GM10847 (cell line): ENCODE data around the gene ZDHHC12.

Experiments used
- POLR2A ChIP-seq: IDR thresholded peaks from 2 replicates; pipeline ENCODE4 v1.6.1; 2011; ENCODE audit not compliant: insufficient read length; ENCODE audit errors: extremely low read depth

ZDHHC12 gene

GRCh38 chr9:128735373-128735772, 11.4 kb upstream of the ZDHHC12 start:
- no peak for TF ChIP-seq POLR2A

DNA sequence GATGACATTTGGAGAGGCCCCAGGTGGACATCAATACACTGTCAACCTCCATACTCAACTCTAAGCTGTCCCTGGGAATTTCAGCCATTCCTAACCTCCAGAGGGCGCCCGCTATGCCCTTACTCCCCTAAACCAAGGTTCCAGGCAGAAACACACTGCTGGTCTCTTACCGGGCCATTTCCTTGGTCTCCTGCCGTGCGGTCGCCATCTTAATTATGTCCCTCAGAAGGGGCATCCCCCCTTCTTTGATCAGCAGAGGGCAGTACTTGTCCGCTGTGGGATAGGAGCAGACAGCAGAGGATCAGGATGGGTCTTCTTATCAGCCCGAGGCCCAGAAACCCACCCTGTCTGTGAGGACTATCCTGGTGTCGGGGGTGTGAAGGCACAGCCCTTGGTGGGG, 9.3 kb upstream of the ZDHHC12 start:
- TF ChIP-seq POLR2A = no peak

DNA sequence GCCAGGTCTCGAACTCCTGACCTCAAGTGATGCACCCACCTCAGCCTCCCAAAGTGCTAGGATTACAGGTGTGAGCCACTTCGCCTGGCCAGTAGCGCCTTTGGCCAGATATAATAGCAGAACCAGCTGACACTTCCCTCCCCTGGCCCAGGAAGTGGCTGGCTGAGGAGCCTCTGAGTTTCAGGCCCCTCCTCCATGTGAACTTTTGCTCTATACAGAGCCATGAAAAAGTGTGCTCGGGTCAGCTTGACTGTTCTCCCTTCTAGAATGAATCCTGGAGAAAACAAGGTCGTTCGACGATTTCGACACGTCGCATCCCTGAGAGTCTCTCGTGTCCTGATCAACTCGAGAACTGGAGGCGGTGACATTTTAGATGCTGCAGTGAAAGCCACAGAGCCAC, 8.6 kb upstream of the ZDHHC12 start:
- TF ChIP-seq POLR2A = no peak

DNA sequence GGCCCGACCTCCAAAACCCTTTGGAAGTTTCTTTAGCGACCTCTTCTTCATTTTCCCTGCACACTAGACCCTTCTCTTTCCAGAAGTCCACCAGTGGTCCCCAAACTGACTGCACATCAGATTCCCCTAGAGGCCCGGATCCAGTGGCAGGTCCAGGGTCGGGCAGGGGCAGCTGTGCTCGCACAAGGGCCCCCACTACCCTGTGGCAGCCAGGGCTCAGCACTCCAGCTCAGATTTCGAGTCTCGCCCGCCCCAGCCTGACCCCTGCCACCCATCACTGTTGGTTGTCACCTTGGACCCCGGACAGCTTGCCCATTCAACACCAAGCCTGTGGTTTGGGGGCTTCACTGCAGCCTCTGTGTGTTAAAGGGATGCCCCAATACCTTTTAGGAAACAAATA, 7.8 kb upstream of the ZDHHC12 start:
- no peak for TF ChIP-seq POLR2A

GRCh38 chr9:128731093-128731492, 7.2 kb upstream of the ZDHHC12 start:
- TF ChIP-seq POLR2A = no peak

DNA sequence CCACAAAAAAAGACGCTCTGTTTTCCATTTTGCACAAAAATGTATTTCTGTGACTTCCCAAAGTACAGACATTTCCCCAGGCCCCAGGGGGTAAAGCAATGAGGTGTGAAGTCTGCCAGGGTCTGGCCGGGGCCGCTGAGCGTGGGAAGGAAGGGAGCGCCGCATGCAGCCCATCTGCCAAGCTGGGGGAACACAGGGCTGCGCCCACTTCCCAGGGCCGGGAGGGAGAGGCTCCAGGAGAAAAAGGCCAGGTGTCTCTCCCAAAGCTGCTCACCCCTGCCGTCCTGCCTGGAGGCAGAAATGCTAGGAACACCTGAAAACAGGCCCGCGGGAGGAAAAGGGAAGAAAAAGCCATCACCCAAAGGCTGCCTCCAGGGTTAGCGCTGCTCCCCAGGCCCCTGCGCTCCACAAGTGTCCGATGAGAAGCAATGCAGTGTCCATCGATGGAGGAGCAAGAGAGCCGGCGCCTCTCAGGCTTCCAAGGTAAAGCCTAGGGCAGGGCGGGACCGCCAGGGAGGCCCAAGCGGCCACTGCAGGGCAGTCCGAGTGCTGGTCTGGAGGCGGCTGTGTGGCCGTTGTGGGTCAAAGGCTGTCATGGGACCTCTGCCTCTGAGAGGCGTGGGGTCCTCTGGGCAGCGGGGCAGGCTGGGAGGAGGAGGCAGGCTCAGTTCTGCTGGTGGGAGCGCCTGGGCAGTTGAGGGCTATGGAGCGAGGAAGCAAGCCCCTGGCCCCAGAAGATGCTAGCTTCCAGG, 6.0 kb upstream of the ZDHHC12 start:
- no peak for TF ChIP-seq POLR2A

DNA sequence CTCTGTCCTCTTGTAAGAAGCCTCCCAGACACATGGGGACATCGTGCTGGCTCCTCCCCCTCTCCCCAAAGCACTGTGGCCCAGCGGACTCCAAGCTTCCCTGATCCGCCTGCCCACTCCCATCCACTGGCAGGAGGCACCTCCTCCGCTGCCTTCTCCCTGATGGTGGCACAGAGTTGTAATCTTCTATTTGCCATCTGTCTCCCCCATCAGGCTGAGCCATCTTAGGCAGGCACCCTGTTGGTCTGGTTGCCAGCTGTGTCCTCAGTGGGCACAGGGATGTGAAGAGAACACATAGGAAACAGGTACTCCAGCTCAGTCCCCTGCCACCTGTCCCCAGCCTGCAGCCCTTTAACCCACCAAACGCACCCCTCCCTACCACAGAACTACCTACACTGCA, 5.4 kb upstream of the ZDHHC12 start:
- TF ChIP-seq POLR2A = no peak

DNA sequence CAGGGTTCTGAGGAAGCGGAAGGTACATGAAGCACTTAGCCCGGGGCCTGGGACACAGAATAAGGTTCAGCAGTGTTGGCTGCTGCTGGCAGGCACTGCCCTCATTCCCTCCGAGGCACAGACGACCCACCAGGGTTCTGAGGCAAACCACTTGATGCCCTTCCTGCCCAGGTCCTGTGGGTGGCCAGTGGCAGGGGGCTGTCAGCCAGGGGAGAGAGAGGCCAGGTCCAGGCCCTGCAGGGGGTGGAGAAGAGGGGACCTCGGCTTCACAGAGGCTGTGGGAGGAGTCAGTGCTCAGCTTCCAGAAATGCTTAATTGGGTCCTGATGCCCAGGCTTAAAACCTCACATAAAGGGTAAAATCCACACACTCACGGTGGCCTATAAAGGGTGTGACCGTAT, 4.4 kb upstream of the ZDHHC12 start:
- TF ChIP-seq POLR2A = no peak

- TF ChIP-seq POLR2A = no peak
Measured at GRCh38 chr9:128727640-128728248, 3.8 kb upstream of the ZDHHC12 start.

GRCh38 chr9:128724744-128725211, 851 bp upstream of the ZDHHC12 start:
- TF ChIP-seq POLR2A = no peak

DNA sequence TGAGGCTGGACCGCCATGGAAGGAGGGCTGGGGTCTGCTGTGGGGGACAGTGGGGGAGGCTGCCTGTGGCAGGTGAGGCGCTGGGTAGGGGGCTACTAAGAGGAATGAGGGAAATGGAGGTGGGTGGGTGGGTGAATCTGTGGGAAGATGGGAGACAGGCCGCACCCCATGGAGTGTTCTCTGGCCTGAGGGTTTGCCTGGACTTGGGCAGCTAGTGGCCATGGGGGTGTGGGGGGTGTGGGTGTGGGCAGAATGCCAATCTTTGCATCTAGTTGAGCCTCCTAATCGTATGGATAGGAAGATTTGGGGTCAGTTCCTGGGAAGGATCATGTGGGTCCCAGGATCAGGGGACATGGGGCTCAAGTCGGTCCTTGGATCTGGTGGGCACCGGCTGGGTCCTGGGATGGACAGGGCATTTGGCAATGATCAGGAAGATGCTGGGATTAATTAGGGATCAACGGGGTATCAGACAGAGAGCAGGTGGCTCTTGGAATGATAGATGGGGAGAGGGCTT, 518 bp downstream of the ZDHHC12 start:
- no peak for TF ChIP-seq POLR2A

DNA sequence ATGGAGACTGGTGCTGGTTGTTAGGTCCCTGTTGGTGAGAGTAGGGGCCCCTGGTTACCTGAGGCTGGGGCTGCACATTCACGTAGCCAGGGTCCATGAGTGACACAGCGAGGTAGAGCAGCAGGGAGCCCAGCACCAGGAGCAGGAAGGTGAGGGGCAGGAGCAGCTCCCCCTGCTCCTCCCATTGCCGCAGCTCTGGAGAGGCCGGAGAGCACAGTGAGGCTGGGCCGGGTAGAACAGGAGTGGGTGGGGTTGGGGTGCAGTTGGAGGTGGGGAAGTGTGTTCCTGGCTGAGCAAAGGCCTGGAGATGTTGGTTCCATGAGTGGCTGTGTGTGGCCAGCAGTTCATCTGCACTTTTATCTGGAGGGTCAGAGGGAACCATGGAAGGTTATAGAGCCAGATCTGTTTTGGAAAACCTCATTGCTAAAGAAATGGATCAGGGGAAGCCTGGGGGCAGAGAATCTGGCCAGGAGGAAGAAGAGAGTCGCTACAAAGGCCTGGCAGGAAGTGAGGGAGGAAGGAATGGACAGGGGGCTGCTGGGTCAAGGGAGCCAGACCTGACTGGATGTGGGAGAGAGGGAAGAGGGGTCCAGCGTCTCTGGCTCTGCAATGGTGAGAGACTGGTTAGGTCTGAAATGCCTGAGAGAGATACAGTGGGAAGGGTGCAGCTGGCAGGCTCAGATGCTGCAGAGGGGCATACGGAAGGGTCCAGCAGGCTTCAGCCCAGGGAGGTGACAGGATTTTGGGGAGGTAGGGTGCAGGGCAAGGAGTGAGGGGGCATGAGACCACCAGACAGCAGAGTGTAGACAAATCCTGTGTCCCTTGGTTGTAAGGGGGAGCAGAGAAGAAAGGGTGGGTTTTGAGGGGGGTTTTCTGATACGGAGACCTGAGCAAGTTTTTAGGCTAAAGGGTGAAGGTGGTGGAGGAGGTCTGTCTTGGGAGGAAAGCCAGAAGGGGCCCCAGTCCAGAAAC, 1.3 kb downstream of the ZDHHC12 start:
- no peak for TF ChIP-seq POLR2A

DNA sequence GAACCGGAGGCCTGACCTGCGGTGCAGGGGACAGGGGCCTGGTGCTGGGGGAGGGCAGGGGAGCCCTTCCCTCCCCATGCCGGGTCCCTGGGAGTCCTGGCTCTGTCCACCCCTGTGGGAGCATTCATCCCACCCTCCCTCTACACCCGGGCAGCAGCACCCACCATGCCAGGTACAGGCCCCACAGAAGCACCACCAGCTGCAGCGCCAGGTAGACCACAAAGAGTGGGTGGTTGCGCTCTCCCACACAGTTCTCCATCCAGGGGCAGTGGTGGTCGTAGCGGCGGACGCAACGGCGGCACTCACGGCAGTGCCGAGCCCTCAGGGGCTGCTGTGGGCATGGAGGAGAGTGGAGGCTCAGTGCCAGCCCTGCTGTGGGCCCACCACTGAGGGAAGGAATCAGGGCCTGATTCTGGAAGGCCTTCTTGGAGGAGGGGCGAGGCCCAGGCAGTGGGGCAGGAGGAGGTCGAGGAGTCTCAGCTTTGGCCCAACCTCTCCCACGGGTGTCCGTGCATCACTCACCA, 2.4 kb downstream of the ZDHHC12 start:
- TF ChIP-seq POLR2A = no peak

- TF ChIP-seq POLR2A = no peak
Measured at GRCh38 chr9:128720841-128721486, 3.0 kb downstream of the ZDHHC12 start.
